DND-41 (cell line): ENCODE data around the gene MACROD2.

ENCODE experiments used
- EZH2 ChIP-seq: IDR thresholded peaks from 3 replicates; pipeline ENCODE4 v1.6.1; 2012; ENCODE audit warnings: borderline replicate concordance, low read depth, mild to moderate bottlenecking, moderate library complexity, low read length, inconsistent platforms; ENCODE audit not compliant: severe bottlenecking
- TF ChIP-seq, protein P1 (sequence below): IDR thresholded peaks from 2 replicates; pipeline ENCODE4 v1.5.1; 2012; ENCODE audit warnings: borderline replicate concordance, low read length, moderate library complexity, mild to moderate bottlenecking; ENCODE audit not compliant: poor library complexity, severe bottlenecking; ENCODE audit errors: extremely low read depth

GRCh38 chr20:15374682-15375081, 1379.4 kb downstream of the MACROD2 start:
- TF ChIP-seq, protein P1, sequence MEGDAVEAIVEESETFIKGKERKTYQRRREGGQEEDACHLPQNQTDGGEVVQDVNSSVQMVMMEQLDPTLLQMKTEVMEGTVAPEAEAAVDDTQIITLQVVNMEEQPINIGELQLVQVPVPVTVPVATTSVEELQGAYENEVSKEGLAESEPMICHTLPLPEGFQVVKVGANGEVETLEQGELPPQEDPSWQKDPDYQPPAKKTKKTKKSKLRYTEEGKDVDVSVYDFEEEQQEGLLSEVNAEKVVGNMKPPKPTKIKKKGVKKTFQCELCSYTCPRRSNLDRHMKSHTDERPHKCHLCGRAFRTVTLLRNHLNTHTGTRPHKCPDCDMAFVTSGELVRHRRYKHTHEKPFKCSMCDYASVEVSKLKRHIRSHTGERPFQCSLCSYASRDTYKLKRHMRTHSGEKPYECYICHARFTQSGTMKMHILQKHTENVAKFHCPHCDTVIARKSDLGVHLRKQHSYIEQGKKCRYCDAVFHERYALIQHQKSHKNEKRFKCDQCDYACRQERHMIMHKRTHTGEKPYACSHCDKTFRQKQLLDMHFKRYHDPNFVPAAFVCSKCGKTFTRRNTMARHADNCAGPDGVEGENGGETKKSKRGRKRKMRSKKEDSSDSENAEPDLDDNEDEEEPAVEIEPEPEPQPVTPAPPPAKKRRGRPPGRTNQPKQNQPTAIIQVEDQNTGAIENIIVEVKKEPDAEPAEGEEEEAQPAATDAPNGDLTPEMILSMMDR, result no peak
- TF ChIP-seq EZH2, result no peak
